Keratinocyte (primary cell): ENCODE data around the gene FOXF2. TPM values are rescaled to one million over a fixed set of nuclear protein-coding genes. Genes with fewer than 3 reads are reported as not detected.

Source experiments
- DNase-seq: peaks from one replicate; pipeline ENCODE4 v3.0.0-alpha.2; 2011; ENCODE audit warnings: low read depth, missing footprints, low spot score
- FAIRE-seq: peaks from 2 replicates; lab custom pipeline; 2011; peaks lifted over from hg19 to GRCh38; lab: Jason Lieb, UNC
- H2AFZ ChIP-seq: 2 replicates; pipeline ENCODE4 v1.6.0; 2012; ENCODE audit warnings: low read length, control low read depth, inconsistent platforms; ENCODE audit not compliant: control insufficient read depth
- H3K27ac ChIP-seq: 2 replicates; pipeline ENCODE4 v1.5.1; 2011; ENCODE audit warnings: low read length; ENCODE audit not compliant: control insufficient read depth, insufficient read depth
- H3K27me3 ChIP-seq: 3 replicates; pipeline ENCODE4 v1.6.0; 2011; ENCODE audit warnings: low read length; ENCODE audit not compliant: control insufficient read depth, insufficient read depth; ENCODE audit errors: extremely low read depth
- H3K36me3 ChIP-seq, 2 experiments: 2 replicates in 1 of 2; 3 replicates in 1 of 2; pipeline ENCODE4 v1.5.1; 2011; ENCODE audit warnings: low read length in 2 of 2, mild to moderate bottlenecking in 1 of 2; ENCODE audit not compliant: control insufficient read depth in 2 of 2, insufficient read depth in 2 of 2; ENCODE audit errors: extremely low read depth in 1 of 2
- H3K4me1 ChIP-seq: 3 replicates; pipeline ENCODE4 v1.5.1; 2011; ENCODE audit warnings: low read length; ENCODE audit not compliant: control insufficient read depth, insufficient read depth; ENCODE audit errors: extremely low read depth
- H3K4me2 ChIP-seq: 3 replicates; pipeline ENCODE4 v1.6.0; 2011; ENCODE audit warnings: low read depth, low read length; ENCODE audit not compliant: control insufficient read depth, insufficient read depth; ENCODE audit errors: extremely low read depth
- H3K4me3 ChIP-seq, 3 experiments: fragments of 200-600 bp in 1 of 3; sonication (generic) in 1 of 3; 2 replicates in 2 of 3; 3 replicates in 1 of 3; pipeline ENCODE4 v1.5.1; 2011 to 2016; ENCODE audit warnings: low read length in 3 of 3, mild to moderate bottlenecking in 3 of 3, control low read depth in 2 of 3, inconsistent platforms in 1 of 3, low read depth in 1 of 3, mixed read lengths in 1 of 3, mixed run types in 1 of 3, moderate library complexity in 1 of 3; ENCODE audit not compliant: control insufficient read depth in 2 of 3, insufficient read depth in 2 of 3; ENCODE audit errors: extremely low read depth in 1 of 3
- H3K79me2 ChIP-seq: 2 replicates; pipeline ENCODE4 v1.6.0; 2012; ENCODE audit warnings: low read length; ENCODE audit not compliant: control insufficient read depth, insufficient read depth
- H3K9ac ChIP-seq: 3 replicates; pipeline ENCODE4 v1.6.0; 2011; ENCODE audit warnings: low read length; ENCODE audit not compliant: control insufficient read depth, insufficient read depth; ENCODE audit errors: extremely low read depth
- H3K9me1 ChIP-seq: 3 replicates; pipeline ENCODE4 v1.6.0; 2011; ENCODE audit warnings: low read length; ENCODE audit not compliant: control insufficient read depth, insufficient read depth; ENCODE audit errors: extremely low read depth
- H3K9me3 ChIP-seq: 2 replicates; pipeline ENCODE4 v1.5.1; 2012; ENCODE audit warnings: low read depth, low read length; ENCODE audit not compliant: control insufficient read depth
- H4K20me1 ChIP-seq: 3 replicates; pipeline ENCODE4 v1.6.0; 2011; ENCODE audit warnings: low read length; ENCODE audit not compliant: control insufficient read depth, insufficient read depth; ENCODE audit errors: extremely low read depth
- CTCF ChIP-seq, 3 experiments: IDR thresholded peaks in 1 of 3; conservative IDR thresholded peaks in 1 of 3; optimal IDR thresholded peaks in 1 of 3; 2 replicates in 2 of 3; 3 replicates in 1 of 3; pipeline versions ENCODE3 to v1.5.1; 2011; ENCODE audit warnings: low read length in 3 of 3, mild to moderate bottlenecking in 3 of 3, moderate library complexity in 2 of 3, control low read depth in 1 of 3, inconsistent platforms in 1 of 3; ENCODE audit not compliant: insufficient read depth in 2 of 3; ENCODE audit errors: extremely low read depth in 1 of 3
- EZH2 ChIP-seq: IDR thresholded peaks from one replicate; pipeline ENCODE4 v1.6.1; 2012; ENCODE audit warnings: inconsistent platforms, mild to moderate bottlenecking, low read length, moderate library complexity
- dilution Hi-C: fragments of 300-500 bp; cut with MboI; formaldehyde crosslinking; loops from one replicate; pipeline ENCODE4 v1.7.0; 2020; ENCODE audit warnings: low sequenced_read_pairs; ENCODE audit not compliant: extremely low pct_ligation_motif_present
- polyA plus RNA-seq, 5 experiments: library from polyadenylated mRNA; depleted of rRNA in 3 of 5; stranded (reverse) in 3 of 5; stranded (forward) in 1 of 5; unstranded in 1 of 5; fragments of >200 nt; gene quantifications; 1 replicate in 1 of 5; 2 replicates in 3 of 5; 3 replicates in 1 of 5; pipeline versions ENCODE4 v1.2.1 to v1.2.3, GENCODE V29; 2011 to 2012; ENCODE audit warnings: missing spikeins in 2 of 5, low read depth in 1 of 5, low replicate concordance in 1 of 5

The FOXF2 gene
- polyA plus RNA-seq, 1 donor (not counting 4 experiments of a cell fraction or from before 2014, with no cell fraction given): 0.34 TPM

DNA sequence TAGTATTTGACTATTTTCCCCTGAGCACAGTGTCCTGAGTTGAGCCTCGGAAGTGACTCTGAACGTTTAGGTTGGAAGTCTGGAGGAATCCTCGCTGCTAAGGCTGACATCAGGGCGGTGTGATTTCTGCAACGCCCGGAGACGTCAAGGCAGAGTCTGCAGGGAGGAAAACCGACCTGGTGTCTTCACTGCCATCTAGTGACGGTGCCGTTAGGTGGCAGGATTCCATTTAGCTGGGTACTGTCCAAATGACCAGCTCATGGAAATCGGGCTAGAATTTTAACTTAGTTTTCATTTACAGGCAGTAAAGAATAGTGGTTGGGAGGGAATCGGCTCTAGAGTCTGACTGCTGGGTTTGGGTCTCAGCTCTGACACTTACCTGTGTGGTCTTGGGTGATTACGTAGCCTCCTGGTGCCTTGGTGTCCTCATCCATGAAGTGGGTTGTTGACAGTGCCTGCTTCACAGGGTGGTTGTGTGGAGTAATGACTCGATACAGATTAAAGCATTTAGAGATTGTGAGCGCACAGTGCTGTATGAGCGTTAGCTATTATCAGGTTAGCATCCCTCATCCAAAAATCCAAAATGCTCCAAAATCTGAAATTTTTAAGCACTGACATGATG is 35.0 kb downstream of the FOXF2 start:
- H3K9ac ChIP-seq: no peak overlapping the region
- no peak overlapping the region for H3K27ac ChIP-seq
- no peaks in the 10 kb centered on the region for H3K4me1 ChIP-seq
- no peak overlapping the region for H2AFZ ChIP-seq
- no peaks in the 10 kb centered on the region for H3K27me3 ChIP-seq
- H3K4me2 ChIP-seq: no peak overlapping the region
- dilution Hi-C loops: no loop called here
- no peaks in the 10 kb centered on the region for H3K9me3 ChIP-seq
- FAIRE-seq (peak; percentile 72), DNase-seq (no peak)
- no peaks in the 10 kb centered on the region for H4K20me1 ChIP-seq
- H3K79me2 ChIP-seq: no peaks in the 10 kb centered on the region
- no peaks in the 10 kb centered on the region for H3K36me3 ChIP-seq
- H3K4me3 ChIP-seq: no peak overlapping the region
- H3K9me1 ChIP-seq: no peaks in the 10 kb centered on the region
- peak; percentile 76 to 87 (median 86) for TF ChIP-seq CTCF (optimal IDR thresholded peaks at IDR 0.05 in 1 of 3, IDR thresholded peaks at IDR 0.05 in 1 of 3, conservative IDR thresholded peaks at IDR 0.05 in 1 of 3; ENCODE audit: extremely low read depth in 1 of 3, insufficient read depth in 2 of 3, low read length in 3 of 3)
- TF ChIP-seq EZH2: no peak

- H3K4me2 ChIP-seq: no peak overlapping the region
- no peaks in the 10 kb centered on the region for H4K20me1 ChIP-seq
- no peak for TF ChIP-seq CTCF (optimal IDR thresholded peaks at IDR 0.05 in 1 of 3, IDR thresholded peaks at IDR 0.05 in 1 of 3, conservative IDR thresholded peaks at IDR 0.05 in 1 of 3; ENCODE audit: extremely low read depth in 1 of 3, insufficient read depth in 2 of 3, low read length in 3 of 3)
- TF ChIP-seq EZH2: no peak
- no peaks in the 10 kb centered on the region for H3K4me1 ChIP-seq
- H3K36me3 ChIP-seq: no peaks in the 10 kb centered on the region
- H3K9ac ChIP-seq: no peak overlapping the region
- dilution Hi-C loops: no loop called here
- H3K79me2 ChIP-seq: no peaks in the 10 kb centered on the region
- no peak overlapping the region for H3K27ac ChIP-seq
- no peaks in the 10 kb centered on the region for H3K9me3 ChIP-seq
- H2AFZ ChIP-seq: no peak overlapping the region
- H3K9me1 ChIP-seq: no peaks in the 10 kb centered on the region
- FAIRE-seq: no peak
- H3K4me3 ChIP-seq: no peak overlapping the region
- H3K27me3 ChIP-seq: no peaks in the 10 kb centered on the region
- no peak for DNase-seq
These were observed 37.0 kb downstream of the FOXF2 start for GRCh38 chr6:1426416-1426815.
